Measurements from ENCODE around the gene PTPRJ.

- TF ChIP-seq CTCF (IDR thresholded peaks at IDR 0.05): no peak
- TF ChIP-seq POLR2A (IDR thresholded peaks at IDR 0.05): no peak
Observed at GRCh38 chr11:48066881-48067800, 86.8 kb downstream of the PTPRJ start.
